Transverse colon (tissue), 4 donors: ENCODE results near the gene CHN1.

Experiments used
- EP300 ChIP-seq: sonication (generic); formaldehyde crosslinking; IDR thresholded peaks from one replicate; pipeline ENCODE4 v1.6.1; 2017; ENCODE audit warnings: antibody characterized with exemption, low read depth
- POLR2A ChIP-seq: fragments of 450-650 bp; IDR thresholded peaks from one replicate; pipeline ENCODE4 v1.6.1; 2016; ENCODE audit warnings: antibody characterized with exemption, mild to moderate bottlenecking, moderate library complexity
- POLR2AphosphoS5 ChIP-seq, 3 donors: sonication (generic); formaldehyde crosslinking; IDR thresholded peaks; one replicate each; pipeline ENCODE4 v1.6.1; 2016; ENCODE audit warnings: antibody characterized with exemption in 3 of 3
- TF ChIP-seq, protein P1 (sequence below), 5 experiments: fragments of 200-600 bp in 3 of 5; fragments of 450-650 bp in 2 of 5; sonication (generic) in 3 of 5; IDR thresholded peaks; 1 replicate in 2 of 5; 2 replicates in 3 of 5; pipeline ENCODE4 v1.5.1; 2016 to 2017; ENCODE audit warnings: antibody characterized with exemption in 5 of 5, inconsistent platforms in 3 of 5, mild to moderate bottlenecking in 2 of 5, moderate library complexity in 1 of 5

GRCh38 chr2:174924061-174924693 is 81.0 kb downstream of the CHN1 start:
- TF ChIP-seq POLR2AphosphoS5 (IDR thresholded peaks at IDR 0.05) (no peak), POLR2A (no peak), EP300 (no peak)
- TF ChIP-seq, protein P1, sequence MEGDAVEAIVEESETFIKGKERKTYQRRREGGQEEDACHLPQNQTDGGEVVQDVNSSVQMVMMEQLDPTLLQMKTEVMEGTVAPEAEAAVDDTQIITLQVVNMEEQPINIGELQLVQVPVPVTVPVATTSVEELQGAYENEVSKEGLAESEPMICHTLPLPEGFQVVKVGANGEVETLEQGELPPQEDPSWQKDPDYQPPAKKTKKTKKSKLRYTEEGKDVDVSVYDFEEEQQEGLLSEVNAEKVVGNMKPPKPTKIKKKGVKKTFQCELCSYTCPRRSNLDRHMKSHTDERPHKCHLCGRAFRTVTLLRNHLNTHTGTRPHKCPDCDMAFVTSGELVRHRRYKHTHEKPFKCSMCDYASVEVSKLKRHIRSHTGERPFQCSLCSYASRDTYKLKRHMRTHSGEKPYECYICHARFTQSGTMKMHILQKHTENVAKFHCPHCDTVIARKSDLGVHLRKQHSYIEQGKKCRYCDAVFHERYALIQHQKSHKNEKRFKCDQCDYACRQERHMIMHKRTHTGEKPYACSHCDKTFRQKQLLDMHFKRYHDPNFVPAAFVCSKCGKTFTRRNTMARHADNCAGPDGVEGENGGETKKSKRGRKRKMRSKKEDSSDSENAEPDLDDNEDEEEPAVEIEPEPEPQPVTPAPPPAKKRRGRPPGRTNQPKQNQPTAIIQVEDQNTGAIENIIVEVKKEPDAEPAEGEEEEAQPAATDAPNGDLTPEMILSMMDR (IDR thresholded peaks at IDR 0.05): no peak
